OCI-LY3 (cell line): ENCODE measurements around the gene BCL2L14.

Source experiments
- H2AFZ ChIP-seq: fragments of 200-600, 300-600 bp; shearing (Covaris generic); 2 replicates; pipeline ENCODE4 v1.6.0; 2014; ENCODE audit warnings: antibody characterized with exemption, low read depth, low read length
- H3K27ac ChIP-seq: fragments of 200-600, 300-600 bp; sonication (generic); 2 replicates; pipeline ENCODE4 v1.5.1; 2014; ENCODE audit warnings: mild to moderate bottlenecking, low read length, moderate library complexity, mixed read lengths
- H3K27me3 ChIP-seq: fragments of 200-600, 300-600 bp; sonication (generic); 2 replicates; pipeline ENCODE4 v1.6.1; 2014; ENCODE audit warnings: low read depth, low read length, mixed read lengths
- H3K36me3 ChIP-seq: fragments of 200-600, 300-600 bp; sonication (generic); replicated peaks from 2 replicates; pipeline ENCODE3; 2014; ENCODE audit warnings: low read depth, low read length, mixed read lengths
- H3K4me1 ChIP-seq: fragments of 300-600, 200-600 bp; sonication (generic); 2 replicates; pipeline ENCODE4 v1.6.1; 2014; ENCODE audit warnings: low read length, mixed read lengths
- H3K4me2 ChIP-seq: fragments of 200-600, 300-600 bp; sonication (generic); 2 replicates; pipeline ENCODE4 v1.6.1; 2014; ENCODE audit warnings: low read length, mixed read lengths
- H3K4me3 ChIP-seq: fragments of 300-600, 200-600 bp; sonication (generic); 2 replicates; pipeline ENCODE4 v1.5.1; 2014; ENCODE audit warnings: antibody characterized with exemption, mild to moderate bottlenecking, low read length, moderate library complexity
- H3K79me2 ChIP-seq: fragments of 300-600, 200-600 bp; shearing (Covaris generic); 2 replicates; pipeline ENCODE4 v1.6.1; 2014; ENCODE audit warnings: mild to moderate bottlenecking, low read length, mixed read lengths
- H3K9ac ChIP-seq: fragments of 300-600, 200-600 bp; shearing (Covaris generic); 2 replicates; pipeline ENCODE4 v1.6.0; 2014; ENCODE audit warnings: mild to moderate bottlenecking, low read length, moderate library complexity
- H3K9me3 ChIP-seq: fragments of 200-600, 300-600 bp; shearing (Covaris generic); 2 replicates; pipeline ENCODE4 v1.6.1; 2014; ENCODE audit warnings: low read length, mixed read lengths; ENCODE audit not compliant: insufficient read depth
- H4K20me1 ChIP-seq: fragments of 200-600, 300-600 bp; sonication (generic); 2 replicates; pipeline ENCODE4 v1.6.1; 2016; ENCODE audit warnings: low read length, mixed read lengths; ENCODE audit not compliant: insufficient read depth
- CTCF ChIP-seq: fragments of 200-600, 300-600 bp; sonication (generic); IDR thresholded peaks from 2 replicates; pipeline ENCODE4 v1.5.1; 2014; ENCODE audit warnings: antibody characterized with exemption, low read length, low read depth
- EZH2phosphoT487 ChIP-seq: fragments of 200-600 bp; shearing (Covaris generic); IDR thresholded peaks from 2 replicates; pipeline ENCODE4 v1.6.1; 2018; ENCODE audit warnings: antibody characterized with exemption, mixed run types, low read depth

Gene BCL2L14

GRCh38 chr12:12069821-12070548 is 754 bp upstream of the BCL2L14 start:
- Histone ChIP-seq H3K79me2 (no peaks in the 10 kb centered on the region), H4K20me1 (no peaks in the 10 kb centered on the region), H3K4me2 (no peak overlapping the region), H3K9ac (no peak overlapping the region), H3K4me1 (peaks cover 20% of the 10 kb centered on the region), H3K4me3 (no peak overlapping the region), H3K27me3 (peaks cover 22% of the 10 kb centered on the region), H3K27ac (no peak overlapping the region), H2AFZ (no peak overlapping the region), H3K36me3 (no peaks in the 10 kb centered on the region), H3K9me3 (no peaks in the 10 kb centered on the region)
- TF ChIP-seq EZH2phosphoT487 (no peak), CTCF (no peak)

- H4K20me1 ChIP-seq = no peaks in the 10 kb centered on the region
- H3K4me1 ChIP-seq = peaks cover 20% of the 10 kb centered on the region
- H2AFZ ChIP-seq = peak overlapping the region; percentile 53
- H3K9me3 ChIP-seq = no peaks in the 10 kb centered on the region
- H3K4me3 ChIP-seq = peak overlapping the region; percentile 71
- no peaks in the 10 kb centered on the region for H3K36me3 ChIP-seq
- peak overlapping the region; percentile 32 for H3K9ac ChIP-seq
- H3K27me3 ChIP-seq = peaks cover 22% of the 10 kb centered on the region
- peak overlapping the region; percentile 76 for H3K4me2 ChIP-seq
- no peaks in the 10 kb centered on the region for H3K79me2 ChIP-seq
- TF ChIP-seq EZH2phosphoT487 (no peak), CTCF (peak; percentile 37)
- H3K27ac ChIP-seq = no peak overlapping the region
Observed at GRCh38 chr12:12072064-12072760, 1.5 kb downstream of the BCL2L14 start.

- Histone ChIP-seq H3K4me2 (no peak overlapping the region), H4K20me1 (no peaks in the 10 kb centered on the region), H3K4me1 (peaks cover 4% of the 10 kb centered on the region; the same call in 1 of the 2 replicates), H3K9ac (no peak overlapping the region), H3K4me3 (no peak overlapping the region), H2AFZ (no peak overlapping the region), H3K79me2 (no peaks in the 10 kb centered on the region), H3K9me3 (no peaks in the 10 kb centered on the region), H3K36me3 (no peaks in the 10 kb centered on the region), H3K27me3 (peaks cover 6% of the 10 kb centered on the region; the same call in 1 of the 2 replicates), H3K27ac (no peak overlapping the region)
- no peak for TF ChIP-seq EZH2phosphoT487
- no peak for TF ChIP-seq CTCF
Observed at GRCh38 chr12:12079291-12079690, 8.6 kb downstream of the BCL2L14 start.

- no peaks in the 10 kb centered on the region for H3K79me2 ChIP-seq
- H2AFZ ChIP-seq = peak overlapping the region; percentile 62; the same call in 1 of the 2 replicates
- peaks cover 4% of the 10 kb centered on the region; the same call in 1 of the 2 replicates for H3K4me1 ChIP-seq
- no peaks in the 10 kb centered on the region for H3K36me3 ChIP-seq
- no peak overlapping the region for H3K27ac ChIP-seq
- no peak overlapping the region for H3K4me3 ChIP-seq
- no peaks in the 10 kb centered on the region for H4K20me1 ChIP-seq
- TF ChIP-seq EZH2phosphoT487 (no peak), CTCF (peak; percentile 67)
- H3K9ac ChIP-seq = no peak overlapping the region
- H3K27me3 ChIP-seq = peaks cover 6% of the 10 kb centered on the region; the same call in 1 of the 2 replicates
- no peak overlapping the region for H3K4me2 ChIP-seq
- H3K9me3 ChIP-seq = no peaks in the 10 kb centered on the region
Observed at GRCh38 chr12:12081836-12082497, 11.2 kb downstream of the BCL2L14 start.
